Panc1 (cell line): ENCODE data around the gene ARFGEF2. TPM values are rescaled to one million over a fixed set of nuclear protein-coding genes. Genes with fewer than 3 reads are reported as not detected.

Source experiments
- ATAC-seq: fragments of 200-7000 bp; cut with Tn5 transposase; 2 replicates; pipeline ENCODE4 v1.9.1; 2020; ENCODE audit warnings: mild to moderate bottlenecking, moderate library complexity
- BruUV-seq: library from RNA; stranded (reverse); fragments of 400-500 nt; replicated peaks from 2 replicates; lab custom pipeline; 2021; lab: Mats Ljungman, UMichigan
- CTCF ChIA-PET: fragments of 300-600 bp; sonication (Branson Sonifier 250); formaldehyde crosslinking; loops from one replicate; lab custom pipeline; 2022; ENCODE audit warnings: antibody characterized with exemption; lab: Charles Lee
- POLR2A ChIA-PET: fragments of 300-600 bp; sonication (Branson Sonifier 250); formaldehyde crosslinking; loops from one replicate; lab custom pipeline; 2022; ENCODE audit warnings: antibody characterized with exemption; lab: Charles Lee
- DNase-seq: peaks from one replicate; pipeline ENCODE4 v3.0.0-alpha.2; 2010; ENCODE audit warnings: low read depth, low spot score
- H3K27ac ChIP-seq: 2 replicates; pipeline ENCODE4 v1.5.1; 2011; ENCODE audit warnings: mild to moderate bottlenecking, low read length, inconsistent platforms
- H3K27me3 ChIP-seq: fragments of 200-500 bp; sonication (Bioruptor generic); 2 replicates; pipeline ENCODE4 v1.6.0; 2014; ENCODE audit warnings: low read length, inconsistent platforms; ENCODE audit not compliant: control insufficient read depth, insufficient read depth
- H3K36me3 ChIP-seq: fragments of 200-500 bp; sonication (Bioruptor generic); 2 replicates; pipeline ENCODE4 v1.5.1; 2014; ENCODE audit warnings: inconsistent platforms, mild to moderate bottlenecking, low read length, moderate library complexity; ENCODE audit not compliant: control insufficient read depth, insufficient read depth
- H3K4me1 ChIP-seq: 2 replicates; pipeline ENCODE4 v1.5.1; 2011; ENCODE audit warnings: inconsistent platforms, mild to moderate bottlenecking, low read length, moderate library complexity; ENCODE audit not compliant: control insufficient read depth, insufficient read depth
- H3K4me3 ChIP-seq, 2 experiments: 2 replicates each; pipeline ENCODE4 v1.5.1; 2011 to 2012; ENCODE audit warnings: low read depth in 2 of 2, low read length in 2 of 2, mild to moderate bottlenecking in 2 of 2, inconsistent platforms in 1 of 2, moderate library complexity in 1 of 2
- H3K9me3 ChIP-seq: fragments of 200-500 bp; sonication (Bioruptor generic); 2 replicates; pipeline ENCODE4 v1.5.1; 2014; ENCODE audit warnings: low read depth, mild to moderate bottlenecking, inconsistent platforms, low read length, moderate library complexity; ENCODE audit not compliant: control insufficient read depth, insufficient read depth
- CTCF ChIP-seq: fragments of 450-650 bp; IDR thresholded peaks from 2 replicates; pipeline ENCODE4 v1.5.1; 2017; ENCODE audit warnings: mild to moderate bottlenecking
- POLR2AphosphoS5 ChIP-seq: IDR thresholded peaks from 2 replicates; pipeline ENCODE4 v1.6.1; 2012; ENCODE audit warnings: mild to moderate bottlenecking, low read depth, low read length, moderate library complexity
- REST ChIP-seq, 2 experiments: IDR thresholded peaks; 2 replicates each; pipeline ENCODE4 v1.6.1; 2011 to 2012; ENCODE audit warnings: low read depth in 2 of 2, control low read depth in 1 of 2, low read length in 1 of 2, mild to moderate bottlenecking in 1 of 2, moderate library complexity in 1 of 2; ENCODE audit not compliant: insufficient read depth in 1 of 2
- SIN3A ChIP-seq: IDR thresholded peaks from 2 replicates; pipeline ENCODE4 v1.6.1; 2012; ENCODE audit warnings: low read depth, mild to moderate bottlenecking, low read length, moderate library complexity, borderline replicate concordance; ENCODE audit not compliant: insufficient read depth
- TCF7L2 ChIP-seq: IDR thresholded peaks from 2 replicates; pipeline ENCODE4 v1.6.1; 2011; ENCODE audit warnings: mild to moderate bottlenecking, low read depth, low read length, inconsistent platforms
- in situ Hi-C: cut with HindIII; loops from 2 replicates; pipeline ENCODE4 v1.10.0; 2016; ENCODE audit warnings: low sequenced_read_pairs, low pct_unique_long_range_greater_than_20kb
- intact Hi-C: fragments of 100-400 bp; cut with micrococcal nuclease; formaldehyde crosslinking; loops from one replicate; pipeline ENCODE4 v1.10.0; 2022; ENCODE audit not compliant: unreplicated experiment
- total RNA-seq: library from RNA; stranded (reverse); gene quantifications from one replicate; pipeline ENCODE4 v1.2.1, GENCODE V29; 2021; ENCODE audit not compliant: unreplicated experiment

Gene ARFGEF2
- total RNA-seq, 1 experiment from 2014 or later: 36.6 TPM

- H3K4me1 ChIP-seq: peaks cover 6% of the 10 kb centered on the region
- TF ChIP-seq CTCF (peak; percentile 88), REST (IDR thresholded peaks at IDR 0.05; ENCODE audit: insufficient read depth in 1 of 2, low read depth in 2 of 2, low read length in 1 of 2) (no peak), SIN3A (no peak), TCF7L2 (no peak), POLR2AphosphoS5 (no peak)
- intact Hi-C loops (loop anchor here (1.0 to 10.0 kb wide), 2 partner anchors 80 to 247 kb away; partner anchors contain the start of gene PREX1), in situ Hi-C loops (no loop called here)
- DNase-seq: peak; percentile 63
- H3K36me3 ChIP-seq: no peaks in the 10 kb centered on the region
- no peaks in the 10 kb centered on the region for H3K9me3 ChIP-seq
- POLR2A ChIA-PET: interaction anchor here (0.6 kb wide), 1 partner anchor 48 kb away, joined by 7 read pairs; no protein-coding TSS in a partner anchor
- ATAC-seq: peak; percentile 73
- H3K4me3 ChIP-seq: peak overlapping the region in 1 of 2 experiments; percentile 25; a peak in 2 of 4 replicates
- H3K27ac ChIP-seq: peak overlapping the region; percentile 32; the same call in 1 of the 2 replicates
- no TSS peak for BruUV-seq
- H3K27me3 ChIP-seq: no peaks in the 10 kb centered on the region
- CTCF ChIA-PET: interaction anchor here (0.6 to 2.2 kb wide), 11 partner anchors 45 to 956 kb away, joined by 3 to 35 read pairs (median 4); no protein-coding TSS in a partner anchor
Observed at GRCh38 chr20:48904566-48905296, 16.8 kb upstream of the ARFGEF2 start.

- ChIA-PET POLR2A (interaction anchor here (0.6 to 0.7 kb wide), 3 partner anchors 48 to 178 kb away, joined by 7 to 10 read pairs (median 7); no protein-coding TSS in a partner anchor), CTCF (interaction anchor here (0.6 to 2.2 kb wide), 7 partner anchors 48 to 262 kb away, joined by 3 to 35 read pairs (median 5); no protein-coding TSS in a partner anchor)
- no TSS peak for BruUV-seq
- no peak for ATAC-seq
- in situ Hi-C loops (no loop called here), intact Hi-C loops (loop anchor here (1.0 to 10.0 kb wide), 2 partner anchors 80 to 248 kb away; partner anchors contain the start of gene PREX1)
- Histone ChIP-seq H3K4me3 (no peak overlapping the region), H3K27ac (no peak overlapping the region), H3K9me3 (no peaks in the 10 kb centered on the region), H3K36me3 (no peaks in the 10 kb centered on the region), H3K4me1 (peaks cover 6% of the 10 kb centered on the region), H3K27me3 (no peaks in the 10 kb centered on the region)
- no peak for TF ChIP-seq REST (IDR thresholded peaks at IDR 0.05; ENCODE audit: insufficient read depth in 1 of 2, low read depth in 2 of 2, low read length in 1 of 2)
- TF ChIP-seq SIN3A: no peak
- no peak for TF ChIP-seq TCF7L2
- no peak; the same call in 1 of the 2 replicates for TF ChIP-seq CTCF
- no peak for TF ChIP-seq POLR2AphosphoS5
- no peak for DNase-seq
Observed at GRCh38 chr20:48905297-48905647, 16.2 kb upstream of the ARFGEF2 start.
